WTC11 (cell line): ENCODE measurements around the gene OPN5.

ENCODE experiments used
- CREB1 ChIP-seq: sonication (generic); formaldehyde crosslinking; IDR thresholded peaks from 2 replicates; pipeline ENCODE4 v1.8.0; 2023; ENCODE audit warnings: mild to moderate bottlenecking, missing genetic modification reagents
- CTCF ChIP-seq: fragments of 200-600 bp; IDR thresholded peaks from 2 replicates; pipeline ENCODE4 v1.8.0; 2022; ENCODE audit warnings: antibody characterized with exemption

GRCh38 chr6:47822856-47823554 is 41.2 kb downstream of the OPN5 start:
- TF ChIP-seq CTCF = no peak
- TF ChIP-seq CREB1 = no peak
